ENCODE measurements around the gene PPP2R1A.

- TF ChIP-seq POLR2A (IDR thresholded peaks at IDR 0.05) = no peak
- no peak for TF ChIP-seq CTCF (IDR thresholded peaks at IDR 0.05)
- TF ChIP-seq POLR2AphosphoS5 (IDR thresholded peaks at IDR 0.05) = no peak
Measured at GRCh38 chr19:52148256-52148655, 41.6 kb upstream of the PPP2R1A start.

Data from upper lobe of left lung (tissue), 4 donors.